Esophagus muscularis mucosa (tissue), 4 donors: ENCODE data around the gene TRMT61A. TPM values are rescaled to one million over a fixed set of nuclear protein-coding genes. Genes with fewer than 3 reads are reported as not detected.

Experiments used
- DNase-seq: peaks from one replicate; pipeline ENCODE4 v3.0.0-alpha.2; 2017; ENCODE audit errors: extremely low spot score
- H3K27ac ChIP-seq, 4 donors: fragments of 200-600 bp; sonication (generic); replicated peaks in 1 of 4; 1 replicate in 3 of 4; 2 replicates in 1 of 4; pipeline ENCODE4 v1.5.1; 2016 to 2019; ENCODE audit warnings: mild to moderate bottlenecking in 1 of 4
- H3K27me3 ChIP-seq, 4 donors: fragments of 200-600 bp; sonication (generic); one replicate each; pipeline versions ENCODE4 v1.5.1 to v1.6.0; 2016 to 2019
- H3K36me3 ChIP-seq, 4 donors: fragments of 200-600 bp; sonication (generic); one replicate each; pipeline ENCODE4 v1.5.1; 2016 to 2019
- H3K4me1 ChIP-seq, 4 donors: fragments of 200-600 bp; sonication (generic); one replicate each; pipeline ENCODE4 v1.5.1; 2016 to 2019
- H3K4me3 ChIP-seq, 4 donors: fragments of 200-600 bp; sonication (generic); 1 replicate in 2 of 4; 2 replicates in 2 of 4; pipeline ENCODE4 v1.5.1; 2016 to 2019; ENCODE audit warnings: mild to moderate bottlenecking in 4 of 4, moderate library complexity in 1 of 4
- H3K9me3 ChIP-seq, 4 donors: fragments of 200-600 bp; sonication (generic); 1 replicate in 3 of 4; 2 replicates in 1 of 4; pipeline ENCODE4 v1.5.1; 2016 to 2019
- EP300 ChIP-seq: sonication (generic); formaldehyde crosslinking; IDR thresholded peaks from one replicate; pipeline ENCODE4 v1.6.1; 2017; ENCODE audit warnings: antibody characterized with exemption
- POLR2A ChIP-seq: fragments of 450-650 bp; IDR thresholded peaks from one replicate; pipeline ENCODE4 v1.6.1; 2017; ENCODE audit warnings: antibody characterized with exemption, moderate library complexity, mild to moderate bottlenecking, low read depth
- POLR2AphosphoS5 ChIP-seq, 2 donors: sonication (generic); formaldehyde crosslinking; IDR thresholded peaks; one replicate each; pipeline ENCODE4 v1.6.1; 2017; ENCODE audit warnings: antibody characterized with exemption in 2 of 2
- WGBS: methylation state at CpG from one replicate; pipeline ENCODE4 v1.1.5; 2018; 5-methylcytosine and 5-hydroxymethylcytosine counted together
- intact Hi-C: fragments of 100-400 bp; cut with DNase I; formaldehyde crosslinking; loops from one replicate; pipeline ENCODE4 v1.15.1; 2023
- small RNA-seq, 3 donors: library from RNA; depleted of rRNA; stranded (forward); fragments of <200 nt; gene quantifications; one replicate each; pipeline ENCODE3, GENCODE V24; 2016
- total RNA-seq, 4 donors: library from RNA; depleted of rRNA; stranded (reverse); fragments of >200 nt; gene quantifications; one replicate each; pipeline versions ENCODE4 v1.1.0 to v1.2.1, GENCODE V29; 2016
- TF ChIP-seq, protein P1 (sequence below), 3 experiments: fragments of 200-600 bp in 2 of 3; fragments of 450-650 bp in 1 of 3; sonication (generic) in 2 of 3; IDR thresholded peaks; one replicate each; pipeline ENCODE4 v1.5.1; 2017 to 2019; ENCODE audit warnings: antibody characterized with exemption in 3 of 3, mild to moderate bottlenecking in 2 of 3, moderate library complexity in 1 of 3

TRMT61A gene
- total RNA-seq, 4 donors from 2014 or later: 28.7 to 50.0 (median 35.2) TPM

DNA sequence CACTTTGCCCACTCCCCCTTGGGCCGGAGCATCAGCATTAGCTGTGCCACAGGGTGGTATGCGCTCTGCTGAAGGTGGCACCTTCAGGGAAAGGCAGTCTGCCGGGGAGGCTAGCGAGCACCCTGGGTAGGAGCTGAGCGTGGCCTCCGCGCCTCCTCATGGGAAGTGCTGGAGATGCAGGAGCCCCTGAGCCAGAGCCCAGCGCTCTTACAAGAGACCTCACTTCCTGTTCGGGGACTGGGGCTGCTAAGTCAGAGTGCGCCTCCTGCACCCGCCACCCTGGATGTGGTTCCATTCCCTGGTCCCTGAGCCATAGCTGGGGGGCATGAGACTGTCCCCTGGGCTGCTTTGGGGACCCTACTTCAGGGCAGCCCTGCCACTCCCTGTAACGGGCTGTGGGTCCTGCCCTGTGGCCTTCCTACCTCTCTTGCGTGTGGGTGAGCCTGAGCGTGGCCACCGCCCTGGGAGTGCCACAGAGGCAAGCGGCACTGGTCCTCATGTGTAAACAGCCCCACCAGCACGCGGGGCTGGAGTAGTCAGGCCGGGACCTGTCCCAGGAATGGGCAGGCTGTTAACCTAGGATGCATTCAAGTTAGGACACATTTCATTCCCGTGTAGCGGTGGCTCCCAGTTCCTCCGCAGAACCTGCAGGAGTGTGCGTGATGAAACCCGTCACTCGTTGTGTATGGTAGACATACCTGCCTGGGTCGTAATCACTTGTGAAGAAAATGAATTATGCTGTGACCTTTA is 53.1 kb downstream of the TRMT61A start:
- Histone ChIP-seq H3K4me1 (peaks cover 4 to 5% (median 4%) of the 10 kb centered on the region in 4 donors), H3K27me3 (no peaks in the 10 kb centered on the region), H3K9me3 (no peaks in the 10 kb centered on the region), H3K4me3 (no peak overlapping the region), H3K27ac (no peak overlapping the region), H3K36me3 (peaks cover 16 to 62% (median 34%) of the 10 kb centered on the region in 4 donors)
- intact Hi-C loops: no loop called here
- DNase-seq: no peak
- WGBS: 96% methylated on average over 14 of the region's 26 CpGs
- TF ChIP-seq POLR2AphosphoS5 (IDR thresholded peaks at IDR 0.05): no peak
- no peak for TF ChIP-seq EP300
- TF ChIP-seq, protein P1, sequence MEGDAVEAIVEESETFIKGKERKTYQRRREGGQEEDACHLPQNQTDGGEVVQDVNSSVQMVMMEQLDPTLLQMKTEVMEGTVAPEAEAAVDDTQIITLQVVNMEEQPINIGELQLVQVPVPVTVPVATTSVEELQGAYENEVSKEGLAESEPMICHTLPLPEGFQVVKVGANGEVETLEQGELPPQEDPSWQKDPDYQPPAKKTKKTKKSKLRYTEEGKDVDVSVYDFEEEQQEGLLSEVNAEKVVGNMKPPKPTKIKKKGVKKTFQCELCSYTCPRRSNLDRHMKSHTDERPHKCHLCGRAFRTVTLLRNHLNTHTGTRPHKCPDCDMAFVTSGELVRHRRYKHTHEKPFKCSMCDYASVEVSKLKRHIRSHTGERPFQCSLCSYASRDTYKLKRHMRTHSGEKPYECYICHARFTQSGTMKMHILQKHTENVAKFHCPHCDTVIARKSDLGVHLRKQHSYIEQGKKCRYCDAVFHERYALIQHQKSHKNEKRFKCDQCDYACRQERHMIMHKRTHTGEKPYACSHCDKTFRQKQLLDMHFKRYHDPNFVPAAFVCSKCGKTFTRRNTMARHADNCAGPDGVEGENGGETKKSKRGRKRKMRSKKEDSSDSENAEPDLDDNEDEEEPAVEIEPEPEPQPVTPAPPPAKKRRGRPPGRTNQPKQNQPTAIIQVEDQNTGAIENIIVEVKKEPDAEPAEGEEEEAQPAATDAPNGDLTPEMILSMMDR (IDR thresholded peaks at IDR 0.05): no peak
- TF ChIP-seq POLR2A: no peak

DNA sequence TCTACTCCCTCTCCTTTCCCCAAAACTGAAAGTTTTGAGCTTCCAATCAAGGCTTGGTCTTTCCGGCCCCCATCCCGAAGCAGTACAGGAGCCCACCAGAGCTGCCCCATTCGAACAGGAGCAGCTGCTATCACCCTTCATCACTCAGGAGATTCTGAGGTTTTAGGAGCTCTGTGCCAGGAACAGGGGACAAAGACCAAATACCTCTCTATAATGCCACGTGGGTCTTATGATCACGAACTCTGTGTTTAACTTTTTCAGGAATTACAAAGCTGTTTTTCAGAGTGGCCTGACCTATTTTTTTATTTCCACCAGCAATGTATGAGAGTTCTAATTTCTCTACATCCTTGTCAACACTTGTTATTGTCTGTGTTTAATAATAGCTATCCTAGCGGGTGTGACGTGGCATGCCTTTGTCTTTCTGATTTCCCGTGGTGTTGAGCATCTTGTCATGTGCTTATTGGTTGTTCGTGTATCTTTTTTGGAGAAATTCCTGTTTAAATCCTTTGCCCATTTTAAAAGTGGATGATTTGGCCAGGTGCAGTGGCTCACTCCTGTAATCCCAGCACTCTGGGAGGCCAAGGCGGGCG is 55.4 kb downstream of the TRMT61A start:
- 87% methylated on average over 11 of the region's 11 CpGs for WGBS
- TF ChIP-seq, protein P1 (IDR thresholded peaks at IDR 0.05): no peak
- Histone ChIP-seq H3K4me3 (no peak overlapping the region), H3K27me3 (no peaks in the 10 kb centered on the region), H3K36me3 (peaks cover 5 to 58% (median 34%) of the 10 kb centered on the region in 4 donors), H3K27ac (no peak overlapping the region), H3K9me3 (no peaks in the 10 kb centered on the region), H3K4me1 (no peaks in the 10 kb centered on the region)
- no peak for DNase-seq
- intact Hi-C loops: no loop called here

Small RNA genes within 50 kb of the gene (small RNA-seq; reads per million reads assigned to genes)
- gene RNU4-68P (0 to 3.3 (median 0) reads per million in 3 donors), gene RNU7-160P (0 reads per million in 3 donors)

Other genes with a start within 250 kb of the TRMT61A start
- gene EIF5, start 195.0 kb upstream of the TRMT61A start, total RNA-seq: 100 to 1,000 TPM; 118 to 237 (median 159) TPM
- 10 to 100 TPM; 57.4 to 78.1 (median 68.1) TPM for gene MARK3, start 143.8 kb upstream of the TRMT61A start, total RNA-seq
- gene CKB, start 6.4 kb upstream of the TRMT61A start, total RNA-seq: 1,000 to 10,000 TPM in 3 of 4 donors, 100 to 1,000 TPM in 1; 917 to 1,843 (median 1,284) TPM
- 10 to 100 TPM; 27.4 to 34.7 (median 28.3) TPM for gene BAG5, start 33.5 kb downstream of the TRMT61A start, total RNA-seq
- 10 to 100 TPM; 26.8 to 46.1 (median 37.6) TPM for gene COA8, start 33.8 kb downstream of the TRMT61A start, total RNA-seq
- 100 to 1,000 TPM; 285 to 343 (median 312) TPM for gene KLC1, start 100.0 kb downstream of the TRMT61A start, total RNA-seq
- gene XRCC3, start 186.3 kb downstream of the TRMT61A start, total RNA-seq: 1 to 10 TPM; 1.6 to 5.4 (median 2.1) TPM
- 100 to 1,000 TPM; 121 to 180 (median 156) TPM for gene ZFYVE21, start 186.6 kb downstream of the TRMT61A start, total RNA-seq